ENCODE results near the gene MAP4K5.

MAP4K5 gene

DNA sequence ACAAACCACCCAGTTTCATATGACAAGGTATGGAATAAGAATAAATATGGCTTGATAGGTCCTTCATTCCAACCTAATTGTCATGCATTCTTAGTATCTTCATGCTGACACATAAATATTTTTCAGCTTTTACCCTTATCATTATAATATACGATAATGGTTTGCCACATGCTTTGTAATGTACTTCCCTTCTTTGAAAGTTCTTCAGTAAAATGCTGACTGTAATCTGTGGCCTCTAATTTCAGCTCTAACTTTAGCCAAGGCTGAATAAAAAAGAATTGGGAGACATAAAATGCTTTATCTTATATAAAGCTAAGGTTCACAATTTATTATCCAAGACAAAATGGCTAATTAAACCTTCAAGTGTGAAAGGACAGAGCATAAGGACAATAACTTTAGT, 2.6 kb upstream of the MAP4K5 start:
- no peaks in the 10 kb centered on the region for H3K36me3 ChIP-seq
- H3K27me3 ChIP-seq, result peaks cover 10% of the 10 kb centered on the region
- TF ChIP-seq, protein P1, sequence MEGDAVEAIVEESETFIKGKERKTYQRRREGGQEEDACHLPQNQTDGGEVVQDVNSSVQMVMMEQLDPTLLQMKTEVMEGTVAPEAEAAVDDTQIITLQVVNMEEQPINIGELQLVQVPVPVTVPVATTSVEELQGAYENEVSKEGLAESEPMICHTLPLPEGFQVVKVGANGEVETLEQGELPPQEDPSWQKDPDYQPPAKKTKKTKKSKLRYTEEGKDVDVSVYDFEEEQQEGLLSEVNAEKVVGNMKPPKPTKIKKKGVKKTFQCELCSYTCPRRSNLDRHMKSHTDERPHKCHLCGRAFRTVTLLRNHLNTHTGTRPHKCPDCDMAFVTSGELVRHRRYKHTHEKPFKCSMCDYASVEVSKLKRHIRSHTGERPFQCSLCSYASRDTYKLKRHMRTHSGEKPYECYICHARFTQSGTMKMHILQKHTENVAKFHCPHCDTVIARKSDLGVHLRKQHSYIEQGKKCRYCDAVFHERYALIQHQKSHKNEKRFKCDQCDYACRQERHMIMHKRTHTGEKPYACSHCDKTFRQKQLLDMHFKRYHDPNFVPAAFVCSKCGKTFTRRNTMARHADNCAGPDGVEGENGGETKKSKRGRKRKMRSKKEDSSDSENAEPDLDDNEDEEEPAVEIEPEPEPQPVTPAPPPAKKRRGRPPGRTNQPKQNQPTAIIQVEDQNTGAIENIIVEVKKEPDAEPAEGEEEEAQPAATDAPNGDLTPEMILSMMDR (IDR thresholded peaks at IDR 0.05), result no peak
- H3K27ac ChIP-seq, result no peak overlapping the region
- H3K4me1 ChIP-seq (ENCODE audit: control insufficient read depth in 1 of 2, insufficient read depth in 1 of 2, low read depth in 1 of 2, low read length in 1 of 2), result peaks cover 17 to 18% of the 10 kb centered on the region in 2 experiments
- no peaks in the 10 kb centered on the region for H3K9me3 ChIP-seq
- no peak overlapping the region for H3K4me3 ChIP-seq (ENCODE audit: low read depth in 1 of 2, low read length in 1 of 2)

DNA sequence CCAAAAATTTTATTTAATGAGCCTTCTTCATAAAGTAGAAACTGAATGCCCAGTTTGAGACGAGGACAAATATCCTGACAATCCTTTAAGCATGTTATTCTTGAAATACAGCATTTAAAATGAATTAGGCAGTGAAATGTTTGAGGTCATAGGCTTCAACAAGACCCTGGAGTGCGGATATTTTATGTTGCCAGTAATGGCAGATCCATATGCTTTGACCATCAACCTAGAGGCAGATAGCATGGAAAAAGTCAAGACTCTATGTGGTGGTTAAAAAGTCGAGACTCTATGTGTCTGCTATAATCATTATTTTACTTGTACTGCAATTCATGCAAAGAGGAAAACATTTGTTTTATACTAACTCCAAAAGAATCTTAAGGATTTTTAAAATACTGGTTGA, 2.0 kb upstream of the MAP4K5 start:
- Histone ChIP-seq H3K27me3 (peaks cover 10% of the 10 kb centered on the region), H3K27ac (no peak overlapping the region)

DNA sequence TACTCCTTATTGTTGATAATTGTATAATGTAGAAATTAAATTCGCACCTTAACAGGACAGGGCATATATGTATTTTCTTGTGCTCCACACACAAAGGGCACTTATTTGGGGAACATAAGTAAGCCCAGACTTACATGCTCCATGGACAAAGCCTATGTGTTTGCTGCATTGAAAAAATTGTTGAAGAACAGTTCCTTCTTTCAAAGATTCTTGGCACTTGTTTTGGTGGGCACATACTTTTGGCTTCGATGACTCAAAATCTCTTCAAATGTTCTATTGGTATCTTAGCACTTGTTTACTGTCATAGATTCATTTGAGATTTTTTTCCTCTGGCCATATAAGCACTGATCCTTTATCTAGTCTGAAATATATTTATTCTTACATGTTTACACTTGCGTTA, 1.4 kb upstream of the MAP4K5 start:
- TF ChIP-seq, protein P1 (IDR thresholded peaks at IDR 0.05), result no peak
- H3K27ac ChIP-seq, result no peak overlapping the region

More for the DNA sequence above, 2.0 kb upstream of the MAP4K5 start:
- H3K4me1 ChIP-seq (ENCODE audit: control insufficient read depth in 1 of 2, insufficient read depth in 1 of 2, low read depth in 1 of 2, low read length in 1 of 2), result peaks cover 17 to 18% of the 10 kb centered on the region in 2 experiments
- no peaks in the 10 kb centered on the region for H3K9me3 ChIP-seq
- TF ChIP-seq, protein P1 (IDR thresholded peaks at IDR 0.05), result no peak
- H3K4me3 ChIP-seq (ENCODE audit: low read depth in 1 of 2, low read length in 1 of 2), result no peak overlapping the region
- H3K36me3 ChIP-seq, result no peaks in the 10 kb centered on the region

DNA sequence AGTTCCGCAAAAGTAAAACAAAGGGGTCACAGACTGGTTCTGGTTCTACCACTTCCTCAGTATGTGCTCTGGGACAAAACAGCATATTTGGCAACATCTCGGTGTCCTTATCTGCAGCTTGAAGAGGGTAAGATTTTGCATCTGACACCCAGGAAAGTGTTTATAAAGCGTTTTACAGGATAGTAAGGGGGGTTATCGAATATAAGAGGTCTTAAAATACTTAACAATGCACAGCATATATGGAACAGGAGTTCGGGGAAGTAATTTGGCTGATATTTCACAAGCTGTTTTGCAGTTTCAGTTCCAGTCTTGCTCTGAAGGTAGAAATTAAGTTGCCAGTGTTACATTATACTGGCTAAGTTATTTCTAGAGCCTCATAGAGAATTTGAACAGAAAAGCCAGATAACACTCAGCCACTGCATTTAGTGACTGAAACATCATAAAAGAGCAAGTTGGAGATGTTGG, 904 bp upstream of the MAP4K5 start:
- Histone ChIP-seq H3K4me1 (ENCODE audit: control insufficient read depth in 1 of 2, insufficient read depth in 1 of 2, low read depth in 1 of 2, low read length in 1 of 2) (peaks cover 17 to 18% of the 10 kb centered on the region in 2 experiments), H3K4me3 (ENCODE audit: low read depth in 1 of 2, low read length in 1 of 2) (peak overlapping the region; percentile 68 to 76), H3K27me3 (peaks cover 10% of the 10 kb centered on the region), H3K9me3 (no peaks in the 10 kb centered on the region), H3K27ac (peak overlapping the region; percentile 24), H3K36me3 (no peaks in the 10 kb centered on the region)
- TF ChIP-seq, protein P1 (IDR thresholded peaks at IDR 0.05), result no peak

More for the DNA sequence above, 1.4 kb upstream of the MAP4K5 start:
- Histone ChIP-seq H3K27me3 (peaks cover 10% of the 10 kb centered on the region), H3K4me3 (ENCODE audit: low read depth in 1 of 2, low read length in 1 of 2) (no peak overlapping the region), H3K36me3 (no peaks in the 10 kb centered on the region), H3K4me1 (ENCODE audit: control insufficient read depth in 1 of 2, insufficient read depth in 1 of 2, low read depth in 1 of 2, low read length in 1 of 2) (peaks cover 17 to 18% of the 10 kb centered on the region in 2 experiments), H3K9me3 (no peaks in the 10 kb centered on the region)

DNA sequence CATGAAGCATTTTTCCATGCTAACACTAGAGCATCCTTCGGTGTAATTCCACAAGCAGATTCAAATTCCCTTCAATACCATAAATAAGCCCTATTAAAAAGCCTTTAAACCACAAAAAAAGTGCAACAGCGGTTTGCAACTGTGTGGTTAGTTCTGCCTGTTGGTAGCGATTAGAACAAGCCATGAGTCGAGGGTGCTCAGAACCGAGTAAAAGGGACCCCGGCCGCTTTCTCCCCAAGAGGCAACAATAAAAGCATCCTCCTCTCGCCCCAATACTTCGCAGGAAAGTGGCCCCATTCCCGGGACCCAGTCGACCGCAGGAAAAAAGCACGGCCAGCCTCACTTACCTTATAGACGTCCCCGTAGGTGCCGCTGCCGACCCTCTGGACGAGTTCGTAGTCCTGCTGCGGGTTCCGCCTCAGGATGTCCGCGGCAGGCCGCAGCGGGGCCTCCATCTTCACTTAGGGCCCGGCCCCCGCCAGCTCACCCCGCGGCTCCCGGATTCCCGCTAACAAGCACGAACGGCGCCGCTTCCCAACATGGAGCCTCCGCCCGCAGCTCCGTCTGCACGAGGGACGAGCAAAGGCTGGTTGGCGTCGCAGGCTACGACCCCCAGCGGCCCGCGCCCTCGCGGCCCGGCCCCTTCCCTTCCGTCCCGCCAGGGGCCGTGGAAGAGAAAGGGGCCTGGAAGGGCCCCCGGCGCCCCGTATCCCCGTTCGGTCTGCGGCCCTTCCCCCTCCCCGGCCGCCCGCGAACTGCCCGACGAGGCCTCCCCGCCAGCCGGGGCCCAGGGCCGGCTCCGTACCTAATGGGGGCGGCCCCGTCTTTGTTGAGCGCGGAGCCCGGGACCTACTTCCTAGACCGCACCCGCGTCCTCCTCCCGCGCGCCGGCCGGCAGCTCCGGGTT, 521 bp downstream of the MAP4K5 start:
- TF ChIP-seq, protein P1 (IDR thresholded peaks at IDR 0.05), result no peak
- peak overlapping the region; percentile 68 to 76 for H3K4me3 ChIP-seq (ENCODE audit: low read depth in 1 of 2, low read length in 1 of 2)
- H3K36me3 ChIP-seq, result no peaks in the 10 kb centered on the region

More for the DNA sequence above, 521 bp downstream of the MAP4K5 start:
- Histone ChIP-seq H3K4me1 (ENCODE audit: control insufficient read depth in 1 of 2, insufficient read depth in 1 of 2, low read depth in 1 of 2, low read length in 1 of 2) (peaks cover 17 to 18% of the 10 kb centered on the region in 2 experiments), H3K27ac (peak overlapping the region; percentile 24), H3K27me3 (peaks cover 10% of the 10 kb centered on the region), H3K9me3 (no peaks in the 10 kb centered on the region)
